Measurements from ENCODE around the gene CSN3. TPM values are rescaled to one million over a fixed set of nuclear protein-coding genes. Genes with fewer than 3 reads are reported as not detected.

CSN3 gene
- total and polyA plus RNA-seq, 2 of the 4 experiments (the other 2 are of a cell fraction): not detected

GRCh38 chr4:70300215-70300614 is 57.8 kb downstream of the CSN3 start:
- no peak overlapping the region for H4K8ac ChIP-seq (ENCODE audit: low read depth in 2 of 2, low read length in 2 of 2)
- H2BK120ac ChIP-seq (ENCODE audit: low read depth, low read length): no peak overlapping the region
- H3K18ac ChIP-seq (ENCODE audit: low read depth, low read length): no peak overlapping the region
- no peaks in the 10 kb centered on the region for H3K79me1 ChIP-seq (ENCODE audit: low read depth in 1 of 2, low read length in 2 of 2)
- no peaks in the 10 kb centered on the region for H4K20me1 ChIP-seq (ENCODE audit: insufficient read depth, low read length)
- WGBS, 2 experiments (ENCODE audit: extremely low coverage in 2 of 2, insufficient read length in 1 of 2): 80% methylated on average over 2 of the region's 4 CpGs; no CpG with 5 or more reads in 1 of the 2 experiments
- H3K14ac ChIP-seq (replicated peaks; ENCODE audit: low read depth, low read length): no peak overlapping the region
- dilution Hi-C loops (cut with HindIII; ENCODE audit: low sequenced_read_pairs, unreplicated experiment): no loop called here
- H2AK9ac ChIP-seq (replicated peaks; ENCODE audit: low read depth, low read length, poor library complexity): no peak overlapping the region
- H2AK5ac ChIP-seq (ENCODE audit: low read depth, low read length): no peak overlapping the region
- no peaks in the 10 kb centered on the region for H3K9me1 ChIP-seq (ENCODE audit: insufficient read depth, low read length)
- H4K5ac ChIP-seq (ENCODE audit: low read depth, low read length): no peak overlapping the region
- no peak overlapping the region for H3K23ac ChIP-seq (ENCODE audit: low read depth, low read length)
- H3K27ac ChIP-seq (ENCODE audit: insufficient read depth, low read length): no peak overlapping the region
- no peaks in the 10 kb centered on the region for H3K36me3 ChIP-seq (ENCODE audit: control insufficient read depth, insufficient read depth, low read length)
- in situ Hi-C loops (cut with MboI; ENCODE audit: low sequenced_read_pairs): no loop called here
- ChIA-PET POLR2A (ENCODE audit: unreplicated experiment) (no interaction called here), CTCF (no interaction called here)
- no peak overlapping the region for H3K9ac ChIP-seq (ENCODE audit: low read depth, low read length)
- BruUV-seq (replicated peaks): no TSS peak
- H2BK20ac ChIP-seq (ENCODE audit: low read depth, low read length): no peak overlapping the region
- no peak overlapping the region for H2AFZ ChIP-seq (replicated peaks; ENCODE audit: low read length, poor library complexity)
- H3K4ac ChIP-seq (ENCODE audit: low read depth, low read length): no peak overlapping the region
- no peak overlapping the region for H2BK5ac ChIP-seq (ENCODE audit: low read depth, low read length, poor library complexity, severe bottlenecking)
- no peak overlapping the region for H4K91ac ChIP-seq (ENCODE audit: insufficient read depth, low read depth, low read length)
- no peaks in the 10 kb centered on the region for H3K27me3 ChIP-seq (ENCODE audit: control insufficient read depth, insufficient read depth, low read length)
- TF ChIP-seq RAD21 (IDR thresholded peaks at IDR 0.05; ENCODE audit: low read length) (no peak), USF2 (IDR thresholded peaks at IDR 0.05; ENCODE audit: low read depth, low read length) (no peak), MXI1 (IDR thresholded peaks at IDR 0.05; ENCODE audit: borderline replicate concordance, low read depth, low read length) (no peak), SMC3 (IDR thresholded peaks at IDR 0.05; ENCODE audit: low read depth, low read length) (no peak), CTCF (conservative IDR thresholded peaks at IDR 0.05; ENCODE audit: low read depth, low read length) (no peak), FOS (IDR thresholded peaks at IDR 0.05; ENCODE audit: low read depth, low read length) (no peak), MAZ (IDR thresholded peaks at IDR 0.05; ENCODE audit: borderline replicate concordance, low read depth, low read length) (no peak), ELK1 (IDR thresholded peaks at IDR 0.05; ENCODE audit: borderline replicate concordance, low read depth, low read length) (no peak)
- H2BK15ac ChIP-seq (ENCODE audit: low read depth, low read length): no peak overlapping the region
- no peaks in the 10 kb centered on the region for H3K9me3 ChIP-seq (ENCODE audit: control insufficient read depth, insufficient read depth, low read length)
- intact Hi-C loops (cut with micrococcal nuclease): no loop called here
- no peak overlapping the region for H3K56ac ChIP-seq (ENCODE audit: extremely low read depth, insufficient read depth, low read length)
- ATAC-seq (ENCODE audit: low read depth) (no peak), DNase-seq (no peak)
- H3K4me3 ChIP-seq (ENCODE audit: insufficient read depth, low read depth, low read length): no peak overlapping the region
- H3K4me2 ChIP-seq (ENCODE audit: low read depth, low read length): no peak overlapping the region
- H3K4me1 ChIP-seq (ENCODE audit: control insufficient read depth, insufficient read depth, low read length): no peaks in the 10 kb centered on the region

Data from IMR-90 (cell line).